Neural crest cell (in vitro differentiated cells): ENCODE results near the gene CLDN14. TPM values are rescaled to one million over a fixed set of nuclear protein-coding genes. Genes with fewer than 3 reads are reported as not detected.
"Not testable (repeated sequence)": the region's sequence is repeated elsewhere in the genome, so short reads cannot be mapped to it uniquely, and the experiment has no call there.

Experiments used
- DNase-seq: peaks from one replicate; pipeline ENCODE4 v3.0.0; 2021; ENCODE audit warnings: low read depth, mixed read lengths, low spot score
- H3K27ac Mint-ChIP-seq: one replicate; pipeline ENCODE4 v1.8.0; 2021; ENCODE audit warnings: mild to moderate bottlenecking, mixed read lengths; ENCODE audit not compliant: unreplicated experiment
- H3K27me3 Mint-ChIP-seq: 2 replicates; pipeline ENCODE4 v1.8.0; 2021; ENCODE audit warnings: low read depth, mild to moderate bottlenecking, mixed read lengths
- H3K36me3 Mint-ChIP-seq: 2 replicates; pipeline ENCODE4 v1.8.0; 2021; ENCODE audit warnings: low read depth, mild to moderate bottlenecking, mixed read lengths
- H3K4me1 Mint-ChIP-seq: 2 replicates; pipeline ENCODE4 v1.8.0; 2021; ENCODE audit warnings: mixed read lengths
- H3K4me3 Mint-ChIP-seq: one replicate; pipeline ENCODE4 v1.8.0; 2021; ENCODE audit warnings: mild to moderate bottlenecking, mixed read lengths
- H3K9me3 Mint-ChIP-seq: 2 replicates; pipeline ENCODE4 v1.8.0; 2021; ENCODE audit warnings: mixed read lengths
- CTCF ChIP-seq: fragments of 200-600 bp; sonication (generic); conservative IDR thresholded peaks from 2 replicates; pipeline ENCODE4 v1.5.0; 2021; ENCODE audit warnings: antibody characterized with exemption, mild to moderate bottlenecking
- total RNA-seq: library from RNA; stranded (reverse); gene quantifications from 2 replicates; pipeline ENCODE4 v1.2.1, GENCODE V29; 2021

CLDN14 gene
- total RNA-seq, 1 donor from 2014 or later: not detected

- Mint-ChIP-seq H3K9me3 (peaks cover under 1% of the 10 kb centered on the region), H3K4me1 (peaks cover 8% of the 10 kb centered on the region), H3K27me3 (no peaks in the 10 kb centered on the region), H3K4me3 (no peak overlapping the region), H3K27ac (no peak overlapping the region), H3K36me3 (no peaks in the 10 kb centered on the region)
- TF ChIP-seq CTCF: no peak
- no peak for DNase-seq
Measured at GRCh38 chr21:36477001-36477400, 2.9 kb downstream of the CLDN14 start.

GRCh38 chr21:36476541-36476940, 3.4 kb downstream of the CLDN14 start:
- H3K27ac Mint-ChIP-seq, H3K9me3 Mint-ChIP-seq, H3K27me3 Mint-ChIP-seq, DNase-seq, H3K4me1 Mint-ChIP-seq, H3K4me3 Mint-ChIP-seq, H3K36me3 Mint-ChIP-seq: not testable (repeated sequence)

- peaks cover 6% of the 10 kb centered on the region for H3K4me1 Mint-ChIP-seq
- no peak overlapping the region for H3K27ac Mint-ChIP-seq
- no peaks in the 10 kb centered on the region for H3K27me3 Mint-ChIP-seq
- H3K36me3 Mint-ChIP-seq: no peaks in the 10 kb centered on the region
- TF ChIP-seq CTCF: no peak
- no peaks in the 10 kb centered on the region for H3K9me3 Mint-ChIP-seq
- no peak overlapping the region for H3K4me3 Mint-ChIP-seq
- no peak for DNase-seq
Measured at GRCh38 chr21:36474591-36474990, 5.3 kb downstream of the CLDN14 start.

GRCh38 chr21:36473203-36473602, 6.7 kb downstream of the CLDN14 start:
- Mint-ChIP-seq H3K27ac (no peak overlapping the region), H3K36me3 (no peaks in the 10 kb centered on the region), H3K27me3 (no peaks in the 10 kb centered on the region), H3K9me3 (no peaks in the 10 kb centered on the region), H3K4me1 (peaks cover 6% of the 10 kb centered on the region), H3K4me3 (no peak overlapping the region)
- TF ChIP-seq CTCF: no peak
- no peak for DNase-seq

GRCh38 chr21:36472377-36472776, 7.5 kb downstream of the CLDN14 start:
- no peak overlapping the region for H3K27ac Mint-ChIP-seq
- no peak for DNase-seq
- peaks cover 4% of the 10 kb centered on the region for H3K4me1 Mint-ChIP-seq
- H3K9me3 Mint-ChIP-seq: no peaks in the 10 kb centered on the region
- no peaks in the 10 kb centered on the region for H3K27me3 Mint-ChIP-seq
- no peak overlapping the region for H3K4me3 Mint-ChIP-seq
- no peaks in the 10 kb centered on the region for H3K36me3 Mint-ChIP-seq
- no peak for TF ChIP-seq CTCF

GRCh38 chr21:36471254-36471723, 8.6 kb downstream of the CLDN14 start:
- Mint-ChIP-seq H3K9me3 (no peaks in the 10 kb centered on the region), H3K36me3 (no peaks in the 10 kb centered on the region), H3K4me3 (no peak overlapping the region), H3K4me1 (no peaks in the 10 kb centered on the region), H3K27me3 (no peaks in the 10 kb centered on the region), H3K27ac (peak overlapping the region; percentile 35)
- no peak for TF ChIP-seq CTCF
- no peak for DNase-seq
